Measurements from ENCODE around the gene ZGLP1.

ZGLP1 gene

DNA sequence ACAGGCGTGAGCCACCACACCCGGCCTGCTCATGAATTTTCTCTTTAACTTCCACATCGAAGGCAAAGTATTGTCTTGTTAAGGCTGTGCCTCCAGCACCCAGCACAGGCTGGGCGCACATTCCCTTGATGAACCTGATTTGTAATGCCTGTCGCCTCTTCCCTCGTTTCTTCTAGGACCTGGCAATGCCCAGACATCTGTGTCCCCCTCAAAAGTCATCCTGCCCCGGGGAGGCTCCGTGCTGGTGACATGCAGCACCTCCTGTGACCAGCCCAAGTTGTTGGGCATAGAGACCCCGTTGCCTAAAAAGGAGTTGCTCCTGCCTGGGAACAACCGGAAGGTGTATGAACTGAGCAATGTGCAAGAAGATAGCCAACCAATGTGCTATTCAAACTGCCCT is 35.0 kb downstream of the ZGLP1 start:
- no peak for DNase-seq

DNA sequence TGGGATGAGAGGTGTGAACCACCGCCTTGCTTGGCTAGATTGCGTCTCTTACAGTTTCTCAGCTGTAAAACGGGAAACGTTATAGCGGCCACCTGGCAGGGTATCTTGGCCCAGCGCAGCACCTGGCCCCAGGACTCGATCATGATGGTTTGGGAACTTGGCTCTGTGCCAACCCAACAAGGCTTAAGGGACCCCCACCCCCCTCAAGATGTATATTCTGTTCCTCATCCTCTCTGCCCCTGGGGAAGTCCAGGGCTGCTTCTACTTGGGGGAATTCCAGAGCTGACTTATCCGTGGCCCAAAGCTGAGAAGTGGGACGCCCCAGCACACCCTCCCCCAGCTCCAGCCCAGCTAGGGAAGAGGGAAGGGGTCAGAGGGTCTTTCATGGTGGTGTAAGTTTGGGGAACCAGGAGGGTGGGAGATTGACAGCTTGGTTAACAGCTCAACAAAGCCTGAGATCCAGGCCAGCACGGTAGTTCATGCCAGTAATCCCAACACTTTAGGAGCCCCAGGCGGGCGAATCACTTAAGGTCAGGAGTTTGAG is 38.0 kb downstream of the ZGLP1 start:
- peak; percentile 77 to 80 for DNase-seq

DNA sequence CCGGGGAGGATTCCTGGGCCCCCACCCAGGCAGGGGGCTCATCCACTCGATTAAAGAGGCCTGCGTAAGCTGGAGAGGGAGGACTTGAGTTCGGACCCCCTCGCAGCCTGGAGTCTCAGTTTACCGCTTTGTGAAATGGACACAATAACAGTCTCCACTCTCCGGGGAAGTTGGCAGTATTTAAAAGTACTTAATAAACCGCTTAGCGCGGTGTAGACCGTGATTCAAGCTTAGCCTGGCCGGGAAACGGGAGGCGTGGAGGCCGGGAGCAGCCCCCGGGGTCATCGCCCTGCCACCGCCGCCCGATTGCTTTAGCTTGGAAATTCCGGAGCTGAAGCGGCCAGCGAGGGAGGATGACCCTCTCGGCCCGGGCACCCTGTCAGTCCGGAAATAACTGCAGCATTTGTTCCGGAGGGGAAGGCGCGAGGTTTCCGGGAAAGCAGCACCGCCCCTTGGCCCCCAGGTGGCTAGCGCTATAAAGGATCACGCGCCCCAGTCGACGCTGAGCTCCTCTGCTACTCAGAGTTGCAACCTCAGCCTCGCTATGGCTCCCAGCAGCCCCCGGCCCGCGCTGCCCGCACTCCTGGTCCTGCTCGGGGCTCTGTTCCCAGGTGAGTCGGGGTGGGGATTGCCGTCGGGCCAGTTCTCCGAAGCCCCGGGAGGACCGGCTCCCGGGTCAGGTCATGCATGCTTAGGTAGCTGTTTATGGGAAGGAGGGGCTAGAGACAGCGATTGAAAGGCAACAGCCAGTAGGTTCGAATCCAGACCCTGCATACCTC is 38.8 kb downstream of the ZGLP1 start, which contains the start of gene ICAM1:
Gene ICAM1 (plus strand): TSS at position 505 of the 779 bp plus-strand sequence. CDS start 40 bp downstream, at position 545.
- peak; percentile 91 to 92 for DNase-seq

DNA sequence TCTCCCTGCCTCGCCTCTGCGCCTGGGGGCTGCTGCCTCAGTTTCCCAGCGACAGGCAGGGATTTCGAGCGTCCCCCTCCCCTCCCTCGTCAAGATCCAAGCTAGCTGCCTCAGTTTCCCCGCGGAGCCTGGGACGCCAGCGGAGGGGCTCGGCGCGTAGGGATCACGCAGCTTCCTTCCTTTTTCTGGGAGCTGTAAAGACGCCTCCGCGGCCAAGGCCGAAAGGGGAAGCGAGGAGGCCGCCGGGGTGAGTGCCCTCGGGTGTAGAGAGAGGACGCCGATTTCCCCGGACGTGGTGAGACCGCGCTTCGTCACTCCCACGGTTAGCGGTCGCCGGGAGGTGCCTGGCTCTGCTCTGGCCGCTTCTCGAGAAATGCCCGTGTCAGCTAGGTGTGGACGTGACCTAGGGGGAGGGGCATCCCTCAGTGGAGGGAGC is 39.4 kb downstream of the ZGLP1 start:
- peak; percentile 87 to 90 for DNase-seq

DNA sequence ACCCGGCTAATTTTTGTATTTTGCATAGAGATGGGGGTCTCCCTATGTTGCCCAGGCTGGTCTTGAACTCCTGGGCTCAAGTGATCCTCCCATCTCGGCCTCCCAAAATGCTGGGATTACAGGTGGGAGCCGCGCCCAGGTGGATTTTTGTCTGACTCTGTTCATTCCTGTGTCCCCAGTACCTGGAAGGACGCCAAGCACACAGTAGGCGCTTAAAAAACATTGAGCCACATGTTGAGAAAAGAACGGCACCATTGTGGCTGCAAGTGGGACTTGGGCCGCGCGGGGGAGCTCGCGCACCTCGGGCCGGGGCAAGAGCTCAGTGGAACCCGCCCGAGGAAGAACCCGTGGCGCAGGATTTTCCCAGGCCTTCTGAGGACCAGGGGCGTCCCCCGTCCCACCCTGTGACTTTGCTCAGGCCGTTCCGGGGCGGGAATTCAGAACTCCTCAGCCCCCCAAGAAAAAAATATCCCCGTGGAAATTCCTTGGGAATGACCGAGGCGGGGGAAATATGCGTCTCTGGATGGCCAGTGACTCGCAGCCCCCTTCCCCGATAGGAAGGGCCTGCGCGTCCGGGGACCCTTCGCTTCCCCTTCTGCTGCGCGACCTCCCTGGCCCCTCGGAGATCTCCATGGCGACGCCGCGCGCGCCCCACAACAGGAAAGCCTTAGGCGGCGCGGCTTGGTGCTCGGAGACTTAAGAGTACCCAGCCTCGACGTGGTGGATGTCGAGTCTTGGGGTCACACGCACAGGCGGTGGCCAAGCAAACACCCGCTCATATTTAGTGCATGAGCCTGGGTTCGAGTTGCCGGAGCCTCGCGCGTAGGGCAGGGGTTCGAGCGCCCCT is 40.1 kb downstream of the ZGLP1 start:
- DNase-seq, result peak; percentile 88 to 91

DNA sequence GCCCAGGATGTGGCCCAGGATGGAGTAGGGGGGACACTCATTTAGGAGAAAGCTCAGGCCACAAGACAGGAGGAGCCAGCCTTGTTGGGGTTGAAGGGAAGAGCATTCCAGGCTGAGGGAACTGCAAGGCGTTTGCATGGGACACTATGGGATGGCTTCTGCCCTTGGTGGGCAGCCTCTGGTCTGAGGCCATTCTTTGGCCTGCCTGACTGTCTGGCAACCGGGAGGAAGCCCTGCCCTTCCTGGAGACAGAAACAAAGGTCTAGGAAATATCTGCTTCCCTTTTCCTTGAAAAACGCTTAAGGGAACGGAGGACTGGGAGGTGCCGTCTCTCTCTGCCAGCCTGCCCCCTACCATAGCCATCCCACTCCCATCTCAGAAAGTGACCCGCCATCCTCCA is 41.5 kb downstream of the ZGLP1 start:
- no peak for DNase-seq

DNA sequence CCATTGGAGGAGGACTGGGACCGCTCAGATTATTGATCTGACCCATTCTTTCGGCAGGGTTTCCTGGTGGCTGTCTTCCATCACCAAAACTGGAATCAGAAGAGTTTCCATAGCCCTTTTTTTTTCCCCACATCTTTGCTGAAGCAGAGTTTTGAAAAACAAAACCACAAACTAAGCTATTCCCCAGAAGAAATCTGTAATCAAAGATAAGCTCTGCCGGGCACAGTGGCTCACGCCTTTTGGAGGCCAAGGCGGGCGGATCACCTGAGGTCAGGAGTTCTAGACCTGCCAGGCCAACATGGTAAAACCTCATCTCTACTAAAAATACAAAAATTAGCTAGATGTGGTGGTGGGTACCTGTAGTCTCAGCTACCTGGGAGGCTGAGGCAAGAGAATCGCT is 42.9 kb downstream of the ZGLP1 start:
- DNase-seq, result no peak

DNA sequence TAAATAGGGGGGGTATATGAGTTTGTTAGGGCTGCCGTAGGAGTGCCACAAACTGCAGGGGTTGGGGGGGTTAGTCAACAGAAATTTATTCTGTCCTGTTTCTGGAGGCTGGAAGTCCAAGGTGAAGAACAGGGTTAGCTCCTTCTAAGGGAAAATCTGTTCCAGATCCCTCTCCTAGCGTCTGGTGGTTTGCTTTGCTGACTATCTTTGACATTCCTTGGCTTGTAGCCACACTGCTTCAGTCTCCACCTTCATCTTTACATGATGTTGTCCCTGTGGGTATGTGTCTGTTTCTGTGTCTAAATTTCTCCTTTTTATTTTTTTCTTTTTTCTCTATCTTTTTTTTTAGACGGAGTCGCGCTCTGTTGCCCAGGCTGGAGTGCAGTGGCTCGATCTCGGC is 46.8 kb downstream of the ZGLP1 start:
- no peak for DNase-seq

DNA sequence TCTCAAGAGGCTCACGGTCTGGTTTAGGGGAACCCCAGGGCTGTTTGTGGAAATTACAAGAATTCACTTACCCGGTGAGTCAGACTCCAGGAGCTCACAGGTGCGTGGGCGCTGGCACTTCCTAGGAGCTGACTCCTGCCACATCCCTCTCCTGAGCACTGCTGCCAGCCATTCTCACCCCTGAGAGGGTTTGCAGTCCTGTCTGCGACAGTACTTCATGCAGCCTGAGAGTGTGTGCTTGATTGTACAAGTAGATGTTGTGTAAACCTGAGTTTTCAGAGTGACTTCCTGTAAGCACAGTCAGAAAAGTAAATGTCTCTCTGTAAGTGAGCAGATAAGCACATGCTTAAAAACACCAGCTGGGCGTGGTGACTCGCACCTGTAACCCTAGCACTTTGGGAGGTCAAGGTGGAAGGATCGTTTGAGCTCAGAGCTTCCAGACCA is 49.5 kb downstream of the ZGLP1 start:
- DNase-seq, result no peak

DNA sequence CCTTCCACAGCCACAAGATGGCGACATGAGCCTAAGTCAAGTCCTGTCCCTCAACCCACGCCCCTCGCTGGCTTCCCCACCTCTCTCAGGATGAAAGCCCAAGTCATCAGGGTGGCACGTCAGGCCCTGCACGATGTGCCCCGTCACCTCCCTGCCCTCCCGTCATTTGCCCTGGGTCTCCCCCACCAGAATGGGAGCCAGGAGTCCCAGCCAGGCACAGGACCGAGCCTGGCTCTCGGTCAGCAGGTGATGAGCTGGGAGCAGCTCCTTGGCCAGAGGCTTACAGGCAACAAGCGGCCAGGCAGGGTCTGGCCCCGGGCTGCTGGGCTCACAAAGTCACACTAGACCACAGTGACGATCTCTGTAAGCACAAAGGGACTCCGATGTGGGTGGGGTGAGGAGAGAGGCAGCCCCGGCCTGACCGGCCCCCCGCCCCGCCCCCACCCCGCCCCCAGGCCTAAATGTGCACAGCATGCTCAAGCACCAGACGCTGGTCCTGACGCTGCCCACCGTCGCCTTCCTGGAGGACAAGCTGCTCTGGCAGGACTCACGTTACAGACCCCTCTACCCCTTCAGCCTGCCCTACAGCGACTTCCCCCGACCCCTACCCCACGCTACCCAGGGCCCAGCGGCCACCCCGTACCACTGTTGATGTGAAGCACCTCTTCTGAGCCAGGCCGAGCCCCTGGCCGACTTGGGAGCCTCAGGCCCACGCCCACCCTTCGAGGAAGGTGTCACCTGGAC is 50.3 kb downstream of the ZGLP1 start:
- DNase-seq, result peak; percentile 90 to 92

DNA sequence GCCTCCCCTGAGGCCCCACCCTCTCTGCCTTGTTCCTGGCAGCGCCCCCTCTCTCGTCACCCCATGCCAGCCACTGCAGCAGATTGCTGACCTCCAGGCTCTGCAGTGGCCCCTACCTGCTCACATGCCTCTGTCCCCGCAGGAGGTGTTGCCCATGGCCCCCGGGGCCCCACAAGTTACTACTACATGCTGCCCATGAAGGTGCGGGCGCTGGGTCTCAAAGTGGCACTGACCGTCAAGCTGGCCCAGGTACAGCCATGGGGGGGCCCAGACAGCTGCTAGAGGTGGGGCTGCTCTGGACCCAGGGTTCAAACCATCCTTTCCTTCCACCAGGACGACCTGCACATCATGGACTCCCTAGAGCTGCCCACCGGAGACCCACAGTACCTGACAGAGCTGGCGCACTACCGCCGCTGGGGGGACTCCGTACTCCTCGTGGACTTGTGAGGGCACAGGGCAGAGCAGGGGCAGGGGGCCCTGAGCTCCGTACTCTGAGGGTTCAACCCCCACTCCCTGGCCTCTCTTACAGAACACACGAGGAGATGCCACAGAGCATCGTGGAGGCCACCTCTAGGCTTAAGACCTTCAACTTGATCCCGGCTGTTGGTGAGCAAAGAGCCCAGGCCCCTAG is 51.4 kb downstream of the ZGLP1 start:
- DNase-seq, result no peak

DNA sequence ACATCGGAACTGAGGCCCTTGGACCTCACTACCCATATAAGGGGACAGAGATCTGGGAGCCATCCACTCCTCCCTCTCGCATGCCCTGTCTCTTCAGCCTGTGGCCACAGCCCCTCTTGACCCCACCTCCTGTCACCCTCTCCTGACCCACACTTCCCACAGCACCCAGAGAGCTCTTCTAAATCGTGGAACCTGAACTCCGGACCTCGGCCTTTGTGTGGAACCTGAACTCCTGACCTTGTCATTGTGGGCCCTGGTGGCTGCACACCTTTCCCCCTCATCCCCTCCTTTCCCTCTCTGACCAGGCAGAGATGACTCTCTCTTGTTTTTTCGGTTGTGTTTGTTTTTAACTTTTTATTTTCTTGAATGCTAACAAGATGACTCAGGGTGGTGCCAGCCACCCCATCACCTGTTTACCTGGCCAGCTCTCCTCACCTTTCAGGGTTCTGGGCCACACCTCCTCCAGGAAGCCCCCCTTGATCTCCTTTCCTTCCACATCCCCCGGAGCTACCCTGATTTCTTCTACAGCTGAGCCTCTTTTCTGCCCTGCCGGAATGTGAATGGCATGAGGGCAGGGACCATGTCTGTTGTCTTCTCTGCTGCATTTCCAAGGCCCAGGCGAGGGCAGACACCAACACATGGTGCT is 52.5 kb downstream of the ZGLP1 start:
- DNase-seq, result no peak

DNA sequence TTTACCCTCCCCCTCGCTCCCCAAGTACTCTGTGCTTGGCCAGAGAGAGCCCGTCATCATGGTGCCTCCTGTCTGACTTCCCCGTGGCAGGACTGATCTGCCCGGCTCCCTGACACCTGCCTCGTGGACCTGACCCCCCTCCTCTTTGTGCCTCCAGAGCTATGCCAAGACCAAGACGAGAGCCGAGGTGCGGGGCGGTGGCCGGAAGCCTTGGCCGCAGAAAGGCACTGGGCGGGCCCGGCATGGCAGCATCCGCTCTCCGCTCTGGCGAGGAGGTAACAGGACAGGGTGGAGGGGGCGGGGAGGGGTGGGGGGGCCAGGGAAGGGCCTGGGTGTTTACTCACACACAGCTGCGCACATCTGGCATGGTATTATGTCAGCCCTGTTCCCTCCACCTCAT is 53.1 kb downstream of the ZGLP1 start:
- DNase-seq, result no peak

DNA sequence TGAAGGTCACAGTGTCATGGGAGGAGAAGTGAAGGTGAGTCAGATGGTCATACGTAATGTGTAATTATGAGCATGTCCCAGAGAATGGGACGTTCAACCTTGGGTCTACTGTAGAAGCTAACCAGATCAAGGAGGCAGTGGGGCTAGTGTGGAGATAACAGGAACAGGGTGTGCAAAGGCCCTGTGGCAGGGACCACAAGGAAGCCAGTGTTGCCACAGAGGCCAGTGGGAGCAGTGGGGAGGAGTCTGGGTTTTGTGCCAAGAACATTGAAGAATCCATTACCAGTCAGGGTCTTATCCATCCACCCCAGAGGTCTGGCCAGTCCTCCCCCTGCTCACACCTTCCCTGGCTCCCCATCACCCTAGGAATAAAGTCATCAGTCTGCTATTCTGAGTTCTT is 54.3 kb downstream of the ZGLP1 start:
- DNase-seq, result no peak
